GM23338 (cell line): Measurements from ENCODE around the gene CLSTN1. TPM values are rescaled to one million over a fixed set of nuclear protein-coding genes. Genes with fewer than 3 reads are reported as not detected.

Source experiments
- ATAC-seq: fragments of 200-7000 bp; cut with Tn5 transposase; 3 replicates; pipeline ENCODE4 v1.9.1; 2020
- DNase-seq: peaks from one replicate; pipeline ENCODE4 v3.0.0-alpha.2; 2015; ENCODE audit warnings: low spot score
- H2AFZ ChIP-seq: fragments of 200-600 bp; sonication (generic); 2 replicates; pipeline ENCODE4 v1.8.0; 2016; ENCODE audit warnings: antibody characterized with exemption, mild to moderate bottlenecking, moderate library complexity
- H3F3A ChIP-seq: fragments of 200-600 bp; sonication (generic); replicated peaks from 2 replicates; pipeline ENCODE4 v1.8.0; 2017; ENCODE audit warnings: antibody characterized with exemption, mixed run types, low read depth
- H3K27ac ChIP-seq: fragments of 200-600 bp; sonication (generic); 2 replicates; pipeline ENCODE4 v1.6.1; 2016; ENCODE audit warnings: low read depth
- H3K27me3 ChIP-seq: fragments of 200-600 bp; sonication (generic); 2 replicates; pipeline ENCODE4 v1.8.0; 2016; ENCODE audit warnings: mild to moderate bottlenecking, mixed run types, moderate library complexity; ENCODE audit not compliant: insufficient read depth
- H3K36me3 ChIP-seq: fragments of 200-600 bp; sonication (generic); 2 replicates; pipeline ENCODE4 v1.8.0; 2016; ENCODE audit warnings: mild to moderate bottlenecking; ENCODE audit not compliant: insufficient read depth
- H3K4me1 ChIP-seq: fragments of 200-600 bp; sonication (generic); 2 replicates; pipeline ENCODE4 v1.8.0; 2016; ENCODE audit warnings: mild to moderate bottlenecking, moderate library complexity; ENCODE audit not compliant: insufficient read depth
- H3K4me2 ChIP-seq: fragments of 200-600 bp; sonication (generic); 2 replicates; pipeline ENCODE4 v1.7.1; 2017; ENCODE audit warnings: mixed run types
- H3K4me3 ChIP-seq: fragments of 200-600 bp; sonication (generic); 2 replicates; pipeline ENCODE4 v1.6.1; 2016; ENCODE audit warnings: mixed run types
- H3K79me2 ChIP-seq: fragments of 200-600 bp; sonication (generic); replicated peaks from 2 replicates; pipeline ENCODE4 v1.8.0; 2017; ENCODE audit warnings: mild to moderate bottlenecking; ENCODE audit not compliant: insufficient read depth
- H3K9me2 ChIP-seq: fragments of 200-600 bp; sonication (generic); 2 replicates; pipeline ENCODE4 v1.8.0; 2017; ENCODE audit not compliant: insufficient read depth
- H4K20me1 ChIP-seq: fragments of 200-600 bp; sonication (generic); replicated peaks from 2 replicates; pipeline ENCODE4 v1.8.0; 2017; ENCODE audit warnings: mild to moderate bottlenecking; ENCODE audit not compliant: insufficient read depth
- H3K27ac Mint-ChIP-seq: 2 replicates; pipeline ENCODE4 v1.8.0; 2020; ENCODE audit warnings: inconsistent platforms, mild to moderate bottlenecking, moderate library complexity, mixed read lengths
- H3K27me3 Mint-ChIP-seq: 3 replicates; pipeline ENCODE4 v1.8.0; 2022; ENCODE audit warnings: low read depth, mild to moderate bottlenecking, moderate library complexity, mixed read lengths, inconsistent platforms; ENCODE audit not compliant: insufficient read depth, poor library complexity
- H3K36me3 Mint-ChIP-seq: 3 replicates; pipeline ENCODE4 v1.8.0; 2021; ENCODE audit warnings: low read depth, mild to moderate bottlenecking, inconsistent platforms, moderate library complexity, mixed read lengths
- H3K4me1 Mint-ChIP-seq: 3 replicates; pipeline ENCODE4 v1.8.0; 2020; ENCODE audit warnings: mild to moderate bottlenecking, inconsistent platforms, mixed read lengths
- H3K4me3 Mint-ChIP-seq: 3 replicates; pipeline ENCODE4 v1.8.0; 2021; ENCODE audit warnings: moderate library complexity, mild to moderate bottlenecking, inconsistent platforms, mixed read lengths
- H3K9me3 Mint-ChIP-seq: 3 replicates; pipeline ENCODE4 v1.8.0; 2020; ENCODE audit warnings: moderate library complexity, mild to moderate bottlenecking, inconsistent platforms, mixed read lengths
- CREB1 ChIP-seq: fragments of 250-450 bp; sonication (Bioruptor Pico); IDR thresholded peaks from 2 replicates; pipeline ENCODE4 v1.5.0; 2020; ENCODE audit warnings: low read depth, mild to moderate bottlenecking, moderate library complexity
- EZH2 ChIP-seq: fragments of 200-600 bp; sonication (generic); IDR thresholded peaks from one replicate; pipeline ENCODE4 v1.8.0; 2017; ENCODE audit warnings: antibody characterized with exemption, mild to moderate bottlenecking, low read depth; ENCODE audit not compliant: unreplicated experiment
- EZH2phosphoT487 ChIP-seq: fragments of 200-600 bp; sonication (generic); IDR thresholded peaks from one replicate; pipeline ENCODE4 v1.8.1; 2018; ENCODE audit warnings: antibody characterized with exemption; ENCODE audit not compliant: unreplicated experiment
- STAT1 ChIP-seq: IDR thresholded peaks from one replicate; pipeline ENCODE4 v1.6.1; 2016; ENCODE audit warnings: antibody characterized with exemption; ENCODE audit not compliant: unreplicated experiment
- ZNF114 ChIP-seq: fragments of 250-450 bp; sonication (Bioruptor Pico); IDR thresholded peaks from 2 replicates; pipeline ENCODE4 v1.5.0; 2020; ENCODE audit warnings: mild to moderate bottlenecking, moderate library complexity
- ZNF331 ChIP-seq: fragments of 250-450 bp; sonication (Bioruptor Pico); IDR thresholded peaks from 2 replicates; pipeline ENCODE4 v1.5.0; 2020; ENCODE audit warnings: low read depth, mild to moderate bottlenecking, moderate library complexity
- polyA plus RNA-seq: library from polyadenylated mRNA; unstranded; fragments of >200 nt; fragmentation: Nextera tagmentation; extraction: Ambion mirVana; gene quantifications from 2 replicates; pipeline ENCODE4 v1.2.1, GENCODE V29; 2016
- total RNA-seq: library from RNA; depleted of rRNA; stranded (reverse); fragments of >200 nt; shearing (Covaris generic); gene quantifications from 2 replicates; pipeline ENCODE4 v1.2.3, GENCODE V29; 2014
- TF ChIP-seq, protein P1 (sequence below), 2 experiments: fragments of 200-600 bp in 1 of 2; sonication (generic) in 1 of 2; conservative IDR thresholded peaks; 2 replicates each; pipeline versions ENCODE4 v1.5.1 to v1.6.1; 2016 to 2017; ENCODE audit warnings: antibody characterized with exemption in 2 of 2, low read depth in 2 of 2, mild to moderate bottlenecking in 2 of 2, moderate library complexity in 1 of 2
- TF ChIP-seq, protein P2 (sequence below): IDR thresholded peaks from 2 replicates; pipeline ENCODE4 v1.6.1; 2016; ENCODE audit warnings: antibody characterized with exemption
- TF ChIP-seq, protein P3 (sequence below): fragments of 250-450 bp; sonication (Bioruptor Pico); IDR thresholded peaks from 2 replicates; pipeline ENCODE4 v1.5.0; 2020; ENCODE audit warnings: mild to moderate bottlenecking, moderate library complexity

Gene CLSTN1
- total and polyA plus RNA-seq, 2 experiments from 2014 or later = 38.5 to 66.2 TPM

DNA sequence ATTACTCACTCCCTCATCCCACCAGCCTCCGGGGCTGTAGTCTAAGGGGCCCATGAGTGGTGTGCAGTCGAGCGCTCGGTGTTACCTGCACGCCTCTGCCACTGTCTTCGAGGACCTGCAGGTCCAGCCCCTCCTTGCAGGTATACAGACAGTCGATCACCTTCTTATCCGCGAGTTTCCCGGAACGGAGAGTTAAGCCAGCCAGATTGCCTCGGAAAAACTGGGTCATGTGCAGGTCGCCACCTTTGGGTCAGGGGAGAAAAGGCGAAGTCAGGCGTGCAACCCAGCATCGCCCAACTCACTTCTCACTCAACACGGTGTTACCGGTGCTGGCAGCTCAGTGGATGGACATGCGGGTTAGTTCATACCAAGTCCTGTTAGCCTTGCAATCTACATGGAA, 88.0 kb downstream of the CLSTN1 start:
- Histone ChIP-seq H3K27ac (no peak overlapping the region), H4K20me1 (no peaks in the 10 kb centered on the region; the same call in 1 of the 2 replicates), H3K27me3 (no peaks in the 10 kb centered on the region), H3K79me2 (no peaks in the 10 kb centered on the region), H3K4me1 (no peaks in the 10 kb centered on the region), H3K4me2 (no peak overlapping the region), H3F3A (no peaks in the 10 kb centered on the region; the same call in 1 of the 2 replicates), H2AFZ (no peak overlapping the region), H3K36me3 (peaks cover 42% of the 10 kb centered on the region), H3K9me2 (no peaks in the 10 kb centered on the region), H3K4me3 (no peak overlapping the region)
- peaks cover 86% of the 10 kb centered on the region for H3K36me3 Mint-ChIP-seq
- DNase-seq = no peak
- H3K4me3 Mint-ChIP-seq = no peak overlapping the region
- no peak overlapping the region for H3K27ac Mint-ChIP-seq
- peaks cover 9% of the 10 kb centered on the region for H3K27me3 Mint-ChIP-seq
- TF ChIP-seq ZNF114 (CRISPR knock-in tag) (no peak), CREB1 (CRISPR knock-in tag) (no peak)
- TF ChIP-seq, protein P1, sequence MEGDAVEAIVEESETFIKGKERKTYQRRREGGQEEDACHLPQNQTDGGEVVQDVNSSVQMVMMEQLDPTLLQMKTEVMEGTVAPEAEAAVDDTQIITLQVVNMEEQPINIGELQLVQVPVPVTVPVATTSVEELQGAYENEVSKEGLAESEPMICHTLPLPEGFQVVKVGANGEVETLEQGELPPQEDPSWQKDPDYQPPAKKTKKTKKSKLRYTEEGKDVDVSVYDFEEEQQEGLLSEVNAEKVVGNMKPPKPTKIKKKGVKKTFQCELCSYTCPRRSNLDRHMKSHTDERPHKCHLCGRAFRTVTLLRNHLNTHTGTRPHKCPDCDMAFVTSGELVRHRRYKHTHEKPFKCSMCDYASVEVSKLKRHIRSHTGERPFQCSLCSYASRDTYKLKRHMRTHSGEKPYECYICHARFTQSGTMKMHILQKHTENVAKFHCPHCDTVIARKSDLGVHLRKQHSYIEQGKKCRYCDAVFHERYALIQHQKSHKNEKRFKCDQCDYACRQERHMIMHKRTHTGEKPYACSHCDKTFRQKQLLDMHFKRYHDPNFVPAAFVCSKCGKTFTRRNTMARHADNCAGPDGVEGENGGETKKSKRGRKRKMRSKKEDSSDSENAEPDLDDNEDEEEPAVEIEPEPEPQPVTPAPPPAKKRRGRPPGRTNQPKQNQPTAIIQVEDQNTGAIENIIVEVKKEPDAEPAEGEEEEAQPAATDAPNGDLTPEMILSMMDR (conservative IDR thresholded peaks at IDR 0.05; ENCODE audit: low read depth in 2 of 2) = peak; percentile 19 to 43; a peak in 2 of 4 replicates
- H3K4me1 Mint-ChIP-seq = no peaks in the 10 kb centered on the region
- H3K9me3 Mint-ChIP-seq = peaks cover 6% of the 10 kb centered on the region; the same call in 1 of the 3 replicates
- ATAC-seq = no peak

DNA sequence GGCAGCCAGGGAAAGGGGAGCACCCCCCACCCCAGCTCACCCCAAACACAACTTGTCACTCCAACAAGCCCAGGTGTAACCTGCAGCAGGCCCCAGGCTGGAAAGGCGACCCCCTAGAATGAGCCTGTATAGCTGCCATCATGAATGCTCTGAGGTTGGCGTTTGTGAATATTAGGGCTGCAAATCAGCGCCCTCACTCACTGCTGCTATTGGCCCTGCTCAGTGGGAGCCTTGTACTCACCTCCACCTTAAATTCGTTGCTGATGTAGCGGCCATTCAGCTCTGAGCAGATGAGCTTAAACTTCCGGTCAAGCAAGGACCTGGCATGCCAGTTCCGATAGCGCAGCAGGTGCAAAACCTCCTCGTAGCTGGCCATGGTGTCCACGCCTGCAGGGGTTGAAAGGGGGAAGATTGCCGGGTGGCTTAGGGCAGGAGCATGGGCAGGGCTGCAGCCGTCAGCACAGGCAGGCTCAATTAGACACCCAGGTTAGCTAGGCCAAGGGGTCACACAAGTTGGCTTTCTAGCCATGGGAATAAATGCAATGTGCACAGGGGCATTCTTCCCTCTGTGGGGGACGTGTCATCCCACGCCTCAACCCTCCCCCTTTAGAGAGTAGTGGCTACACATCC, 90.5 kb downstream of the CLSTN1 start:
- Mint-ChIP-seq H3K9me3 (peaks cover 6% of the 10 kb centered on the region; the same call in 1 of the 3 replicates), H3K36me3 (peaks cover 90% of the 10 kb centered on the region), H3K4me1 (no peaks in the 10 kb centered on the region; the same call in 2 of the 3 replicates), H3K27me3 (peaks cover 18% of the 10 kb centered on the region), H3K27ac (no peak overlapping the region), H3K4me3 (no peak overlapping the region)
- no peaks in the 10 kb centered on the region; the same call in 1 of the 2 replicates for H3F3A ChIP-seq
- DNase-seq = no peak
- ATAC-seq = no peak
- H3K27me3 ChIP-seq = no peaks in the 10 kb centered on the region
- peaks cover 34% of the 10 kb centered on the region for H3K36me3 ChIP-seq
- H3K9me2 ChIP-seq = no peaks in the 10 kb centered on the region
- no peak overlapping the region for H2AFZ ChIP-seq
- no peaks in the 10 kb centered on the region for H3K4me1 ChIP-seq
- H3K27ac ChIP-seq = no peak overlapping the region
- H3K4me2 ChIP-seq = no peak overlapping the region
- no peaks in the 10 kb centered on the region for H3K79me2 ChIP-seq
- no peaks in the 10 kb centered on the region; the same call in 1 of the 2 replicates for H4K20me1 ChIP-seq
- H3K4me3 ChIP-seq = no peak overlapping the region
- TF ChIP-seq ZNF114 (CRISPR knock-in tag) (no peak), ZNF331 (CRISPR knock-in tag) (no peak), STAT1 (no peak), EZH2phosphoT487 (no peak), EZH2 (no peak)
- TF ChIP-seq, protein P2, sequence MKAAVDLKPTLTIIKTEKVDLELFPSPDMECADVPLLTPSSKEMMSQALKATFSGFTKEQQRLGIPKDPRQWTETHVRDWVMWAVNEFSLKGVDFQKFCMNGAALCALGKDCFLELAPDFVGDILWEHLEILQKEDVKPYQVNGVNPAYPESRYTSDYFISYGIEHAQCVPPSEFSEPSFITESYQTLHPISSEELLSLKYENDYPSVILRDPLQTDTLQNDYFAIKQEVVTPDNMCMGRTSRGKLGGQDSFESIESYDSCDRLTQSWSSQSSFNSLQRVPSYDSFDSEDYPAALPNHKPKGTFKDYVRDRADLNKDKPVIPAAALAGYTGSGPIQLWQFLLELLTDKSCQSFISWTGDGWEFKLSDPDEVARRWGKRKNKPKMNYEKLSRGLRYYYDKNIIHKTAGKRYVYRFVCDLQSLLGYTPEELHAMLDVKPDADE = no peak
- TF ChIP-seq, protein P3, sequence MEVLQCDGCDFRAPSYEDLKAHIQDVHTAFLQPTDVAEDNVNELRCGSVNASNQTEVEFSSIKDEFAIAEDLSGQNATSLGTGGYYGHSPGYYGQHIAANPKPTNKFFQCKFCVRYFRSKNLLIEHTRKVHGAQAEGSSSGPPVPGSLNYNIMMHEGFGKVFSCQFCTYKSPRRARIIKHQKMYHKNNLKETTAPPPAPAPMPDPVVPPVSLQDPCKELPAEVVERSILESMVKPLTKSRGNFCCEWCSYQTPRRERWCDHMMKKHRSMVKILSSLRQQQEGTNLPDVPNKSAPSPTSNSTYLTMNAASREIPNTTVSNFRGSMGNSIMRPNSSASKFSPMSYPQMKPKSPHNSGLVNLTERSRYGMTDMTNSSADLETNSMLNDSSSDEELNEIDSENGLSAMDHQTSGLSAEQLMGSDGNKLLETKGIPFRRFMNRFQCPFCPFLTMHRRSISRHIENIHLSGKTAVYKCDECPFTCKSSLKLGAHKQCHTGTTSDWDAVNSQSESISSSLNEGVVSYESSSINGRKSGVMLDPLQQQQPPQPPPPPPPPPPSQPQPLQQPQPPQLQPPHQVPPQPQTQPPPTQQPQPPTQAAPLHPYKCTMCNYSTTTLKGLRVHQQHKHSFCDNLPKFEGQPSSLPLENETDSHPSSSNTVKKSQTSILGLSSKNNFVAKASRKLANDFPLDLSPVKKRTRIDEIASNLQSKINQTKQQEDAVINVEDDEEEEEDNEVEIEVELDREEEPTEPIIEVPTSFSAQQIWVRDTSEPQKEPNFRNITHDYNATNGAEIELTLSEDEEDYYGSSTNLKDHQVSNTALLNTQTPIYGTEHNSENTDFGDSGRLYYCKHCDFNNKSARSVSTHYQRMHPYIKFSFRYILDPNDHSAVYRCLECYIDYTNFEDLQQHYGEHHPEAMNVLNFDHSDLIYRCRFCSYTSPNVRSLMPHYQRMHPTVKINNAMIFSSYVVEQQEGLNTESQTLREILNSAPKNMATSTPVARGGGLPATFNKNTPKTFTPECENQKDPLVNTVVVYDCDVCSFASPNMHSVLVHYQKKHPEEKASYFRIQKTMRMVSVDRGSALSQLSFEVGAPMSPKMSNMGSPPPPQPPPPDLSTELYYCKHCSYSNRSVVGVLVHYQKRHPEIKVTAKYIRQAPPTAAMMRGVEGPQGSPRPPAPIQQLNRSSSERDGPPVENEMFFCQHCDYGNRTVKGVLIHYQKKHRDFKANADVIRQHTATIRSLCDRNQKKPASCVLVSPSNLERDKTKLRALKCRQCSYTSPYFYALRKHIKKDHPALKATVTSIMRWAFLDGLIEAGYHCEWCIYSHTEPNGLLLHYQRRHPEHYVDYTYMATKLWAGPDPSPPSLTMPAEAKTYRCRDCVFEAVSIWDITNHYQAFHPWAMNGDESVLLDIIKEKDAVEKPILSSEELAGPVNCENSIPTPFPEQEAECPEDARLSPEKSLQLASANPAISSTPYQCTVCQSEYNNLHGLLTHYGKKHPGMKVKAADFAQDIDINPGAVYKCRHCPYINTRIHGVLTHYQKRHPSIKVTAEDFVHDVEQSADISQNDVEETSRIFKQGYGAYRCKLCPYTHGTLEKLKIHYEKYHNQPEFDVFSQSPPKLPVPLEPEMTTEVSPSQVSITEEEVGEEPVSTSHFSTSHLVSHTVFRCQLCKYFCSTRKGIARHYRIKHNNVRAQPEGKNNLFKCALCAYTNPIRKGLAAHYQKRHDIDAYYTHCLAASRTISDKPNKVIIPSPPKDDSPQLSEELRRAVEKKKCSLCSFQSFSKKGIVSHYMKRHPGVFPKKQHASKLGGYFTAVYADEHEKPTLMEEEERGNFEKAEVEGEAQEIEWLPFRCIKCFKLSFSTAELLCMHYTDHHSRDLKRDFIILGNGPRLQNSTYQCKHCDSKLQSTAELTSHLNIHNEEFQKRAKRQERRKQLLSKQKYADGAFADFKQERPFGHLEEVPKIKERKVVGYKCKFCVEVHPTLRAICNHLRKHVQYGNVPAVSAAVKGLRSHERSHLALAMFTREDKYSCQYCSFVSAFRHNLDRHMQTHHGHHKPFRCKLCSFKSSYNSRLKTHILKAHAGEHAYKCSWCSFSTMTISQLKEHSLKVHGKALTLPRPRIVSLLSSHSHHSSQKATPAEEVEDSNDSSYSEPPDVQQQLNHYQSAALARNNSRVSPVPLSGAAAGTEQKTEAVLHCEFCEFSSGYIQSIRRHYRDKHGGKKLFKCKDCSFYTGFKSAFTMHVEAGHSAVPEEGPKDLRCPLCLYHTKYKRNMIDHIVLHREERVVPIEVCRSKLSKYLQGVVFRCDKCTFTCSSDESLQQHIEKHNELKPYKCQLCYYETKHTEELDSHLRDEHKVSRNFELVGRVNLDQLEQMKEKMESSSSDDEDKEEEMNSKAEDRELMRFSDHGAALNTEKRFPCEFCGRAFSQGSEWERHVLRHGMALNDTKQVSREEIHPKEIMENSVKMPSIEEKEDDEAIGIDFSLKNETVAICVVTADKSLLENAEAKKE (CRISPR knock-in tag) = no peak
- TF ChIP-seq, protein P1 (conservative IDR thresholded peaks at IDR 0.05; ENCODE audit: low read depth in 2 of 2) = no peak
